T follicular helper cell (primary cell): ENCODE results near the gene TTC23.
A peak's percentile ranks its signal among the peaks of the same experiment; 100 is the strongest.

Source experiments
- DNase-seq: peaks from one replicate; pipeline ENCODE4 v3.0.0-alpha.2; 2020; ENCODE audit warnings: low read depth

TTC23 gene

DNA sequence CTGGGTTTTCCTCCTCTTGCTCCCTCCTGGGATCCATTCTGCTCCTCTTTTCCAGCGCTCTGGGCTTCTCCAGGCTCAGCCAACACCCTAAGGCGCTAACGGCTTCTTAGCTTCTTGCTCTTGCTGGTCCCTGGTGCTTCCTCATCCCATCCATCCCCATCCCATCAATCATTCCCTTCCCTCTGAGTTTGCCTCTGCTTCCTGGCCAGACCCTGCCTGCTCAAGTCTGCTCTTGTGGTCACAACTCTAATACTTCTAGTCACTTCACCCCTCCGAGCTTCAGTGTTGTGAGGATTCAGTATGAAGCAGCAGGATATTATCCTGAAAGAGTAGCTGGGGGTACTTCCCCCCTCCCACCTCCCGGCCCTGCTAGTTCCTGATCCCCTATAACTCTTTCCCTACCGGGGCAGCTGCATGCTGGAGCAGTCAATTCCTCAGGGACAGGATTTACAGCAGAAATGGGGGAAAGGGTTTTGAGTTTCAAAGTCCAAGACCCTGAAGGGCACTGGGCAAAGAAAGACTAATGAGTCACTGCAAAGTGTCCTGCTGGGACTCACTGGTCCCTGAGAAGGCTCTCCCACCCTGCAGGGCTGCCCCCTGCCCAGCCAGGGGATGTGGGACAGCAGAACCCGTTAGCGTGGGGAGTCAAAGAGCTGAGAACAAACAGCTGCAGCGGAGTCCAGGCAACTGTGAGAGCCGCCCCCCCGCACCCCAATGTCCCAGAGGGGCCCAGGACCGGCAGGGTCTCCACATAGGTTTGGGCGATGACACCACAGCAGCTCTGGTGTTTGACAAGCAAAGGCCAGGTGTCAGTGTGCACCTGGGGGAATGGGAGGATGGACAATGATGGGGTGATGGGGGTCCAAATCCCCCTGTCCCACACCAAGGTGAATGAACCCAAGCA is 146.8 kb downstream of the TTC23 start:
- DNase-seq, result no peak

DNA sequence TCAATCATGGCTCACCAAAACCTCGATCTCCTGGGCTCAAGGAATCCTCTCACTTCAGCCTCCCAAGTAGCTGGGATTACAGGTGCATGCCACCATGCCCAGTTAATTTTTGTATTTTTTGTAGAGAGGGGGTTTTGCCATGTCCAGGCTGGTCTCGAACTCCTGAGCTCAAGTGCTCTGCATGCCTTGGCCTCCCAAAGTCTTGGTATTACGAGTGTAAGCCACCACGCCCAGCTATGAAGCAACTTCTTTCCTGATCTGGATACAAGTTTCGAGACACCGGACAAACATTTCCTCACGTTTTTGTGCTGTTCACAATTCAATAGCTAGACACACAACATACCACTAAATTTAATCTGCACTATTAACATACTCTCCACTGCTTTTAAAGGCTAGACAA is 147.9 kb downstream of the TTC23 start:
- no peak for DNase-seq

DNA sequence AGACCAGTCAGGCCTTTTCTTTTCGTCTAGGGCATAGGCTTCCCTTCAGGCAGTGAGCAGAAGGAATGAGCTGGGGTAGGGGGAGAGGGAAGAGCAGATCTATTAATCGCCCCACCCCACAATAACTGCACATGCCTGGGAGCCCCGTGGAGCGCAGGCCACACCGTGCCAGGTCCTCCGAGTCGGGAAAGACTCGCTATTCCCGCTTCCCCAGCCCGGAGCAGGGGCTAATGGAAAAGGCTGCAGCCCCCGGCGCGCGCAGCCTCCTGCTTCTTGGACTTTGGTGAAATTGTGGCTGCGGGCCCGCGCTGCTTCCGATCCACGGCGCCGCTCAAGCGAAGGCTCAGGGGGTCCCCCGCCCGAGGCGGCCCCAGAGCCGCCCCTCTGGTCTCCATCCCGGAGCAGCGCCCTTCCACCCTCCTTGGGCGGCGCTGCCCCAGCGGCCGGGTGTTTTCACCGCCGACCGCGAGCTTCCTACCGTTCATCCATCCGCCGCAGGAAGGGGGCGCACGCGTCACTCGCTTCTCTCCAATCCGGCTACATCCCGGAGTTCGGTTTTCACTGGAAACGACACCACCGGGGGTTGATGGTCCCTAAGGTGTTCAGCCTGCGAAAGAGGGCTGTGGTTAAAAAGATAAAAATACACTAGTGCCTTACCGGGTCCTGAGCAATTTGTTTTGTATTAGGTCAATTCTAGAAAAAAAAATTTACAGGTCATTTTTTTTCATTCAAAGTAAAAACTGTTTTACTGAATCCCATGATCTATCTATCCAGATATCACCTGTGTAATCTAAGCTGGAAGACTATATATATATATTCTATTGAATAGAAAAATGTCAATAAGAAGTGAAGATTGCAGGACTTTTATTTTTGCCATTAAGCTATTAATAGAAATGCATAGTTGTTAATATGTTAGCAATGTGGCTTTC is 148.9 kb downstream of the TTC23 start:
- DNase-seq, result peak; percentile 18

DNA sequence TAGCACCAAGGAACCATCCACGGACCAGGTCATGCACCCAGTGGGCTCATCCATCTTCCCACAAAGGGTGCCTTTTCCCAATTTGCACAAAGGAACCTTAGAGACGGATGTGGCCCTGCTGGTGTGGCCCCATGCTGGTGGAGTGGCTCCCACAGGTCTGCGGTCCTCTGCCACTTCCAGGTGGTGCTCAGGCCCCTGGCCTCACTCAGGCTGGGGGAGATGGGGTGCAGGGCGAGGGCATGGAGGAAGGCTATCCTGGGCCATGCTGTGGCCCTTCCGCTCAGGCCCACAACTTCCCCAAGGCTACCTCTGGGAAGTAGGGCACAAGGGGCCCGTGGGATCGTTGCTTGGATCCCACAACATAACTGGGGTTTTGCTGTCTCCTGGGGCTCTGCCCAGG is 149.7 kb downstream of the TTC23 start:
- DNase-seq, result no peak

DNA sequence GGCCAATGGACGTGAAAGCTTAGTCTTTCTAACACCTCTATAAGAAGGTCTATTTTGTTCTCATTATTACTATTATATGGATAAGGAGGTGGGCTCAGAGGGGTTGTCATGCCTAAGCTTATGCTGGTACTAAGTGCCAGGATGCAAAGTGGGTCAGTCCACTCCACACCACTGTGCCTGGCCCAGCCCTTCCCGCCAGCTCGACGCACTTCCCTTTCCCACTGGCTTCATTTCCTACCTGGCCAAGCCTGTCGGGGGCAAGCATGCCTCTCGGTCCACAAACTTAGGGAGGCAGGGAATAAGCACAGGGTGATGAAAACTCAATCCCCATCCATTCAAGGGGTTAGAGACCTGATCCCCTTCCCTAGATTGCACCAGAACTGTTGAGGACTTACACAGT is 150.4 kb downstream of the TTC23 start:
- DNase-seq, result no peak

DNA sequence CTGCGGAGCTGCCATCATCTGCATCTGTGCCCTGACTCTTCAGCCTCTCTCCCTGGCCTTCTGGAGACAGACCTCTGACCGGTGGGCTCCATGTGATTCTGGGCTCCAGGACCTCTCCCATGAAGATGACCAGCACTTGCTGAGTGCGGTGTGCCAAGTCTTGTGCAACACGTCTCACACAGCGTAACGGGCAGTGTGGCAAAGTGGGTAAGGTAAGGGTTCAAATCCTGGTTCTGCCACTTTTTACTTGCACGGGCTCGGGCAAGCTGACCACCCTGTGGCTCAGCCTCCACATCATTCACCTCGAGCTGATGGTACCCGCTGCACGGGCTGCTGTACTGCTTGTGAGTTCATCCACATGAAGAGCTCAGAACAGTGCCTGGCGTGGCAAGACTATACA is 151.0 kb downstream of the TTC23 start:
- DNase-seq, result no peak

DNA sequence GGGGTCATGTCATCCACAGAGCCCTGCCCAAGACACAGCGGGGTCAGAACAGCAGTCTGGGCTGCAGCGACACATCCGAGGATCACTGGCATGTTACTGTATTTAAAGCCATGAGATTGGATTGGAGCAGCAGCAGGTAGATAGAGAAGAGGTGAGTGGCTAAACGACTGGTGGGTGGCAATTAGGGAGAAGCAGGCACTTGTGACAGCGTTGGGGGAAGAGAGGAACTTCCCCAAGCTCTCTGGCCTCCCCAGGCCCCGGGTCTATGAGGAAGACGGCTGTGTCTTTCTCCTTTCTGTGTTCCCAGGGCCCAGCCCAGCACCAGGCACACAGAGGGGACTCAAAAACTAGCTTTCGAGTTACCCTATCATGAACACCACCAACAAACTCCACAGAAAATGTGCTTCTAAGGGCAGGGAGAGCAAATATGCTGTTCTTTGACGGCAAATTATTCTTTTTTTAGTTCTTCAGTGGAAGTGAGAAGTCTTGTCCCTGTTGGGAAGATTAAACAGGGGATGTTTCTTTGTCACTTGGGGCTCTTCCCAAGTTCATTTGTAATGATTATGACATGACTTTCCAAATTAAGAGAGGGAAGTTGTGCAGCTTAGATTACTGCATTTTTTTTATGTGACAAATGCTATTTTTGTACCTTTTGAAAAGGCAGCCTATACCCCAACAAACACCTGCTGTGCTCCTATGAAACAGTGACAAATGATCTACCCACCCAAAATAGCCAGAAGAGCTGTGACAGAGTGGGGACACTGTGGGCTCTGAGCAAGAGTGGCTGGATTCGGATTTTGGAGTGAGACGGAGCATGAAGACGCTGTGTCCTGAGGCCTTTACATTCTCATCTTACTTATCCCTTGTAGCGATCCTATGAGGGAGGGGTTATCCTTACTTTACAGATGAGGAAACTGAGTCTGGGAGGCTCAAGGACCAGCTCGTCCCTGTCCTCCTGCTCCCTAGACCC is 151.7 kb downstream of the TTC23 start:
- DNase-seq, result no peak

DNA sequence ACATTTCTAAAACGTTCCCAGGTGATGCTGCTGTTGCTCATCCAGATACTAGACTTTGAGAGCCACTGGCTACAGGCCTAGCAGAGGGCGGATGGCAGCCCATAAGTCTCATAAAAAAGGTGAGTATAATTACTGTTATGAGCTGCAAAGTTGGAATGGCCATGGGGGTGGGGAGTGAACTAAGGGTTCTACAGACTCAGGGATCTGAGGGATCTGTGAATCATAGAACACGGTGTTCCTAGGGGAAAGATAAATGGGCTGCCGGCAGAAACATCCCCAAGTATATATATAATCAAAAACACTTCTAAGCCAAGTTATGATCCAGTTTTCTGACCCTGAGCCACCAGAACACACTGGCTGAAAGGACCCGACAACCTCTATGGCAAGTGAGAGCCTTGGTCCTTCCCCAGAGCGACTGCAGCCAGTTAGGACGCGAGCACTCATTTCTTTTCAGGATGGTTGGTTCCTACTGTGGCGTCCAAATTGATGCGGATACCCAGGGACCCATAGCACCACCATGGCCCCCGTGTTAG is 152.4 kb downstream of the TTC23 start:
- no peak for DNase-seq

DNA sequence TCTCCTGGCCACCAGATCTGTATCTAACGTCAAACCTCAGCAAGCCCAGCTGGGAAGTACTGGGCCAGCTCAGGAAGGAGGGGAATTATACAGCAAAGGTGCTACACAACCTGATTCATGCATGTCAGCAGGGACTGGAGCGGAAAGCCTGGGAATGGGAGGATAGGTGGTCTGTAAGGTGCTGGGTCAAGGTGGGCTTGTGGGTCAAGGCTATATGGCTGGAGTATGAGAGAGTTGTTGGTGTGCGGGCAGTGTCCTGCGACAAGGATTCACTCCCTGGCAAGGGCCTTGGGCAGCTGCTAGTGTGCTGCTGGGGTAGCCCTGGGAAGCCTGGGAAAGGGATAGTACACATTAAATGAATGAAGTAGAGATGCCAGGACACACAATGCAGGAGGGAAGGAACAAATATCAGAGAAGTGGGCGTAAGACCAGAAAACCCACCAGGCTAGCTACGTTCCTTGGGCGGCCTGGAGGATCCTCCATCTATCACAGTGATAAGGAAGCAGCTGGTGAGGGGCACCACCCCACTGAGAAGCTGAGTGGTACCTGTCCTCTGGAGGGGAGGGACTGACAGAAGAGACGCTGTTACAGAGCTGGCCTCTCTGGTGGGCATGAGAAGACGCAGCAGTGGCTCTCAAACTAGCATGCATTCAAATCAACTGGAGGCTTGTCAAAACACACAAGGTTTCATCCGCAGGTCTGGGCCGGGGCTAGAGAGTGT is 153.0 kb downstream of the TTC23 start:
- DNase-seq, result no peak

DNA sequence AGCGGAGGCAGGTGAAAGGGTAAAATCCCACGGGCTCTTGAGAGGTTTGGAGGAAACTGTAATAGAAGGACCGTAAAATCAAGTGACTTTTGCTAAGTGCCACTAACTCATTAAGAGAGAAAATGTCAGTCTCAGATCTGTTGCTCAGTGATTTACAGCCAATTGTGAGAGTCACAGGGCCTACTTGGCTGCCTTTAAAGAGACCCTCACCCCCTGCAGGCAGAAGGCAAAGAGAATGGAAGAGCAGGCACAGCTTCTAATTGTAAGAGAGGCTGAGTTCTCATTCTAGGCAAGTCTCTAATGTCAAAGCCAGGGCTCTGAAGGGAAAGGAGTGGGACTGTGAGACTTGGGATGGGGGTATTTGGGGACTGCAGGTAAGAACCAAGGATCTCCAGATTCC is 153.8 kb downstream of the TTC23 start:
- no peak for DNase-seq

DNA sequence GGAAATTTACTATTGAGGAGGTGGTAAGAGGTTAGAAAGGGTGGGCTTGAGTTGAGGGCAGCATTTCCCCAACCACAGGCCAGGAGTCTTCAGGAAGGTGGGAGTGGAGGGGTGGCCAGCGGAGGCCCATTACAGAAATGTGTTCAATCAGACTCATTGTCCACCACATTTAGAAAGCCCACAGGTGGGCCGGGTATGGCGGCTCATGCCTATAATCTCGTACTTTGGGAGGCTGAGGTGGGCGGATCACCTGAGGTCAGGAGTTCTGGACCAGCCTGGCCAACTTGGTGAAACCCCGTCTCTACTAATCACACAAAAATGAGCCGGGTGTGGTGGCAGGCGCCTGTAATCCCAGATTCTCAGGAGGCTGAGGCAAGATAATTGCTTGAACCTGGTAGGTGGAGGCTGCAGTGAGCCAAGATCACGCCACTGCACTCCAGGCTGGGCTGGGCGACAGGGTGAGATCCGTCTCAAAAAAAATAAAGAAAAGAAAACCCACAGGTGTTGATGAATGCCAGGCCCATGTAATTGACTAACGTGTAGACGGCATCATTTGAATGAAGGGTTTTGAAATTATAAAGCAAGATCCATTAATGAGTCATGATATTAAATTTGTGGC is 156.7 kb downstream of the TTC23 start:
- no peak for DNase-seq

DNA sequence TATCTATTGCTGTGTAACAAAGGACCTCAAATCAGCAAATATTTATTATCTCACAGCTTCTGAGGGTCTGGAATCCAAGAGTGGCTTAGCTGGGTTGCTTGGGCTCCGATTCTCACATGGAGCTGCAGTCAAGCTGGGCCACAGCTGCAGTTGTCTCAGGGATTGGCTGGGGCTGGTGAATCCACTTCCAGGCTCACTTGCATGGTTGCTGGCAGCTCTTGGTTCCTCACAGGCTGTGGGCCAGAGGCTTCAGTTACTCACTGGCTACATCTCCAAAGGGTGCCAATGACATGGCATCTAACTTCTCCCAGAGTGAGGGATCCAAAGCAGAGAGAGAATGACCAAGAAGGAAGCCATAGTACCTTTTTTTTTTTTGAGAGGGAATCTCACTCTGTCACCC is 158.4 kb downstream of the TTC23 start:
- no peak for DNase-seq

DNA sequence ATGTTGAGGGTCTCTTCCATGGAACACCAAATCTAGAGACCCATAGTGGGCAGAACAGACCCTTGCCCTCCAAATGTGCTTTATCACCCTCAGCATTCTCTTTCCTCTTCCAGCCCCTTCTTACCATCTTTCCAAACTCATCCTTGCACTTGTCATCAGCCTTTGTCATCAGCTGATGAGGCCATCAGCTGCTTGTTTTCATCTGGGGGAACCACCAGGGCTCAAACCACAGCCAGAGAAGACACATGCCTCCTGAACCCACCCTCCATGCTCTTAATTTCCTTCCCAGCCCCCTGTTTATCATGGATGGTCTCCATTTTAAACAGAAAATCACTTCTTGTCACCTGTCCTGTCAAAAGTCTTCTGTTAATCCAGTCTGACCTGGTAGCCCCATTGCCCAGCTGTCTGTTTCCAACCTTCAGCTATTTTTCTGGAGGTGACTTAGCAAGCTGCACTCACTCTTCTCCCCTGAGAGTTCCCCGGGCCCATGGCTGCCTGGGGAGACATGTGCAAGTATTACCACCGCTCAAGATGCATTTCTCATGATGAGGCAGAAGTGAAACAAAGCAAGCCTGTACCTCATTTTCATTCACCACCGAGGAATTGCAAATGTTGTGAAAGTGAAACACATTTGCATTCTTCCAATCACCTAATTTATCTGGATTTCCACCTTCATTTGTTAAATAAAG is 159.2 kb downstream of the TTC23 start:
- DNase-seq, result no peak

DNA sequence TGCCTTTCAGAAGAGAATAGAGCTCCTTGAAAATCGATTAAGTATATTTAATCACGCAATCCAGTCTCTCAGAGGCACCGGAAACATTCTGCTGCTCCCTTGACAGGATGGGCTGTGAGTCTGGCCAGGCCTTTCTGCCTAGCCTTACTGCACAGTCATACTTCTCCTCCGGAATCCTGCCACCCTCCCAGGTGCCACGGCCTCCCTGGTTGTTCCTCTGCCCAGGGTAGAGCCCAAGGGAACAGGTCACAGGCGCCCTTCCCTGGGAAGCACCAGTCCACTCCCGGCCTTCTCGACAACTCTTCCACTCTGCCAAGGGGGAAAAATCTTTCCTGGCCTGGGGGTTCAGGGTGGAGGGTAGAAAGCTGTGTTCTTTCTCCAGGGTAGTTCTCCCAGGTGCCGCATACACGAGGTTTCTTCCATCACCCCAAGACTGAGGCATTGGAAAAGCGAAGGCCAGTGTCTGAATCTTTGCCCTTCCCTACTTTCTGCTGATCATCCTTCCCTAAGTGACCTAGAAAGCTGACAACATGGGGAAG is 161.9 kb downstream of the TTC23 start:
- DNase-seq, result no peak

DNA sequence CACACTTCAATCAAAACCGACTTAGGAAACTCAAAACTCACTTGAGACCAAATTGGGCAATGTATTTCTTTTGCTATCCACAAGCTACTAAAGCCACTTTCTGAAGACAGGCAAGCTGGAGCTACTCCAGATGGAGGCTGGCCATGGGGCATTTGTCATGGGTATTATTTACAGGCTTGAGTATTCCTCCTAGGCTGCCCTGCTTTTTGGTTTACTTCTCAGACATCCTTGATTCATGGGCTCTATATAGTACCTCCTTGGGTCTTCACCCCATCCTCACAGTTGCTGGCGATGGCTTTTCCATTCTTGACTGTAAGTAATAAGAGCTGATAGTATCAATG is 163.1 kb downstream of the TTC23 start:
- no peak for DNase-seq
